ENCODE results near the gene KCNIP1. TPM values are rescaled to one million over a fixed set of nuclear protein-coding genes. Genes with fewer than 3 reads are reported as not detected.

KCNIP1 gene
- total RNA-seq, 4 donors from 2014 or later: not detected

DNA sequence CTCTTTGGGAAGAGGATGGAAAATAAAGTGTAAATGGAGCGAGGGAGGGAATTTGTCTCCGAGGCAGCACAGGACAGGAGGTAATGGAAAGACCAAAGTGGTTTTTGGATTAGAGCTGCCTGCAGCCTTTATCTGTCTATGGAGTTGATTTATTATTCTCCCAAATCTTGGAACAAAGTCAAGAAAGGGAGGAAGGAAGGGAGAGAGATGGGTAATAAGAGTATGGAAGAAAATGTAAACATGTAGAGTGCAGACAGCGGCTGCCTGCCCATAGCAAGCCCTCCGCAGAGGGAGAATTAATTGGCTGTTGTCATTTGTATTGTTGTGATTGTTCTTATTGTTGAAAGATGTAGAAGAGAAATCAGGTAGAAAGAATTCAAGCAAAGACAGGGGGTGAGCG lies 15.7 kb downstream of the KCNIP1 start:
- Histone ChIP-seq H3K27ac (no peak overlapping the region), H3K4me3 (no peak overlapping the region), H3K36me3 (no peaks in the 10 kb centered on the region), H3K9me3 (no peaks in the 10 kb centered on the region), H3K27me3 (peaks cover 0 to 11% (median 0%) of the 10 kb centered on the region in 4 donors), H3K4me1 (peaks cover 0 to 18% (median 4%) of the 10 kb centered on the region in 3 donors)
- no peak for DNase-seq
- 57 to 68% methylated on average over 5 of the region's 5 CpGs for WGBS, 2 donors
- intact Hi-C loops (cut with DNase I): no loop called here
- TF ChIP-seq, protein P1, sequence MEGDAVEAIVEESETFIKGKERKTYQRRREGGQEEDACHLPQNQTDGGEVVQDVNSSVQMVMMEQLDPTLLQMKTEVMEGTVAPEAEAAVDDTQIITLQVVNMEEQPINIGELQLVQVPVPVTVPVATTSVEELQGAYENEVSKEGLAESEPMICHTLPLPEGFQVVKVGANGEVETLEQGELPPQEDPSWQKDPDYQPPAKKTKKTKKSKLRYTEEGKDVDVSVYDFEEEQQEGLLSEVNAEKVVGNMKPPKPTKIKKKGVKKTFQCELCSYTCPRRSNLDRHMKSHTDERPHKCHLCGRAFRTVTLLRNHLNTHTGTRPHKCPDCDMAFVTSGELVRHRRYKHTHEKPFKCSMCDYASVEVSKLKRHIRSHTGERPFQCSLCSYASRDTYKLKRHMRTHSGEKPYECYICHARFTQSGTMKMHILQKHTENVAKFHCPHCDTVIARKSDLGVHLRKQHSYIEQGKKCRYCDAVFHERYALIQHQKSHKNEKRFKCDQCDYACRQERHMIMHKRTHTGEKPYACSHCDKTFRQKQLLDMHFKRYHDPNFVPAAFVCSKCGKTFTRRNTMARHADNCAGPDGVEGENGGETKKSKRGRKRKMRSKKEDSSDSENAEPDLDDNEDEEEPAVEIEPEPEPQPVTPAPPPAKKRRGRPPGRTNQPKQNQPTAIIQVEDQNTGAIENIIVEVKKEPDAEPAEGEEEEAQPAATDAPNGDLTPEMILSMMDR (IDR thresholded peaks at IDR 0.05): no peak
- no peak for TF ChIP-seq POLR2A (IDR thresholded peaks at IDR 0.05)

DNA sequence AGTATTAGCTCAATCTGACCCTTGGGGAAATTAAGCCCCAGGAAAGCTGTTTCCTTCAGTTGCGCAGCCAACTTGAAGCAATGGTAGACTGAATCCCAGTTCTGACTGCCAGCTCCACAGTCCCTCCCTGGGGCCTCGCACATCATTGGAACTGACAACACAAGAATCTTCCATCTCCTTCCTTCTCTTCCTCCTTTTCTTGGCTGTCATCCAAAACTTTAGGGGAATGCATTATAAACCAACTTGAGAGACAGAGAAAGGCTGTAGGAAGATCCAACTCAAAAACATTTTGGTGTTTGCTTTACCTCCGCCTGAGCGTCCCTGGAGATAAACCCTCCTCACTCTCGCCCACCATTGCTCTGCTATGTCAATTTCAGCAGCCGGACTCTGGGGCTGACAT lies 16.6 kb downstream of the KCNIP1 start:
- Histone ChIP-seq H3K9me3 (no peaks in the 10 kb centered on the region), H3K27ac (no peak overlapping the region), H3K4me1 (peaks cover 0 to 18% (median 4%) of the 10 kb centered on the region in 3 donors), H3K4me3 (no peak overlapping the region), H3K36me3 (no peaks in the 10 kb centered on the region), H3K27me3 (peaks cover 0 to 19% (median 0%) of the 10 kb centered on the region in 4 donors)
- no peak for TF ChIP-seq POLR2A (IDR thresholded peaks at IDR 0.05)
- TF ChIP-seq, protein P1 (IDR thresholded peaks at IDR 0.05): no peak
- intact Hi-C loops (cut with DNase I): no loop called here
- WGBS, 2 donors: 75 to 80% methylated on average over 6 of the region's 6 CpGs
- no peak for DNase-seq

DNA sequence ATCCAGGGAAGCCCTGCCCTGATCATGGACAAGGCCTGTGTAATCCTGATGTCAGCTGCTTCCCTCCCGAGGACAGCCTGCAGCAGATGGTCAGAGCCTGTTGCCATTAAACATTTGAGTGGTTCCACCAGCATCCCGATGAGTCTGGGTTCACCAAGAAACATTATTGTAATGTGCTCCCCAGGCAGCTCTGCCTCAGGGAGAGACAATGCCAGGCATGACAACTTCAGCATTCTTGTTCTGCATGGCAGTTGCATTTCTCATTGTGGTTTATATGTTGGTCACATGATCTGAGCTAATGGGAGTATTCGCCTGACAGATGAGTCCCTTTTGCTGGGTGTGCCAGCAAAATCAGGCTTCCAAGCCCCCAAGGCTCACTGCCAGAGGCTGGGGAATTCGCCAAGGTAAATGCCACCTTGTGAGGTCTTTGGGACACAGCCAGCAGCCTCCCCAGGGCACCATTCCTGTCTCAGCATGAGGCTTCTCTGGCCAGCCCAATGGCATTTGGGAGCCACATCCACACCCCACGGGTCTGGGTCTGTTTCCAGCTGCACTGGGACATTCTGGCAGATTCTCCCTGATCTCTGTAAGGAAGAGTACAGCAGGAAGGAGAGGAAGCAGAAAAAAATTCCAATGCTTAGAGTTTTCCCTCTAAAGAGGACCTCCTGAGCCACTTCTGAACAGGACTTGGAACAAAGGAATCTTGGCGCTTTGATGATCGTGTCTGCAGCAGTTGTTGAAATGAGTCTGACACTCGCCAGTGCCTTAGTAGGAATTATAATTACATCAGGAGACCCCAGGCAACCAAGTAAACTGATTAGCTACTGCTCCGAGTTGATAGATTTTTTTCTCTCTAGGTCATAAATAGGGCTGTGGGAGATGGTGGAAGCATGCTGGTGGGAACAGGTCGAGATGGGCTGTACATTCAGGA lies 18.7 kb downstream of the KCNIP1 start:
- Histone ChIP-seq H3K9me3 (no peaks in the 10 kb centered on the region), H3K4me3 (no peak overlapping the region), H3K27me3 (peaks cover 0 to 20% (median 0%) of the 10 kb centered on the region in 4 donors), H3K4me1 (peaks cover 0 to 18% (median 4%) of the 10 kb centered on the region in 3 donors), H3K27ac (no peak overlapping the region), H3K36me3 (no peaks in the 10 kb centered on the region)
- intact Hi-C loops (cut with DNase I): no loop called here
- no peak for DNase-seq
- TF ChIP-seq POLR2A (IDR thresholded peaks at IDR 0.05): no peak
- TF ChIP-seq, protein P1 (IDR thresholded peaks at IDR 0.05): no peak
- 27 to 34% methylated on average over 5 to 8 of the region's 10 CpGs for WGBS, 2 donors

DNA sequence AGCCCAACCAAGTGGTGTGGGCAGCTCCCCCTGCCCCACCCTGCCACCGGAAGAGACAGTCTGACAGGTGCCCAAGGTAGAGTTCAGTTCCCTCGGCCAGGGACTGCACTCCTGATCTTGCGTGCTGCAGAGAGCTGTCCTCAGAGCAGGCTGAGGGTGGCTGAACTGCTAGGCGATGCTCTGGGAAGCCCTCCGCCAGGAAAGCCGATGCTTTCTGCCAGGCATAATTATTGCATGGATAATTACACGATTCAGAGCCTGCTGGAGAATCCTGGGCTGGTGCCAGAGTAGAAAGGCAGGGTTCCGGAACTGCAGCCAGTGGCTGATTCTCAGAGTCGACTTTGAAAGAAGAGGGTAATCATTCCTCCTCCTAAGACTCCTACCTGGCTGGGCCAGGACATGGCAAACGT lies 19.3 kb downstream of the KCNIP1 start:
- WGBS, 2 donors: 26 to 29% methylated on average over 5 to 7 of the region's 10 CpGs
- Histone ChIP-seq H3K36me3 (no peaks in the 10 kb centered on the region), H3K27me3 (peaks cover 0 to 20% (median 0%) of the 10 kb centered on the region in 4 donors), H3K4me3 (no peak overlapping the region), H3K27ac (no peak overlapping the region), H3K9me3 (no peaks in the 10 kb centered on the region), H3K4me1 (peaks cover 0 to 18% (median 4%) of the 10 kb centered on the region in 3 donors)
- no peak for DNase-seq
- intact Hi-C loops (cut with DNase I): no loop called here
- TF ChIP-seq, protein P1 (IDR thresholded peaks at IDR 0.05): no peak

DNA sequence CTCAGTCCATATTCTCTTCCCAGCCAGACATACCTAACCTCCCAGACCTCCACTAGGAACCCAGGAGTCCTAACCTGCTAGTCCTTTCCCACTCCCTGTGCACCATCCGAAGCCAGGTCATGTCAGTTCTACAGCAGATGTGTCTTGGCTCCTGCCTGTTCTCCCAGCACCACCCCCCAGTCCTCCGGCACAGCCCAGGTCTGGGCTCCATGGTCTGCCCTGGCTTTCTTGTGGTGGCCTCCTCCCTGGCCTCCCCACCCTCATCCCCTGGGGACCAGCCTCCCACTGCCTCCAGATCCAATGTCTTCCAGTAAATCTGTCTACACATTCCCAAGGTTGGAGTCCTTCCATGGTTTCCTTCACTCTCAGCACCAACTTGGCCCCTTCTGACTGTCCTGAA lies 20.0 kb downstream of the KCNIP1 start:
- intact Hi-C loops (cut with DNase I): no loop called here
- H3K36me3 ChIP-seq: no peaks in the 10 kb centered on the region
- no peak for DNase-seq
- WGBS, 2 donors: 79 to 82% methylated on average over 2 of the region's 2 CpGs
- peaks cover 0 to 20% (median 0%) of the 10 kb centered on the region in 4 donors for H3K27me3 ChIP-seq
- TF ChIP-seq POLR2A (IDR thresholded peaks at IDR 0.05): no peak
- TF ChIP-seq, protein P1 (IDR thresholded peaks at IDR 0.05): no peak
- H3K27ac ChIP-seq: no peak overlapping the region
- H3K4me3 ChIP-seq: no peak overlapping the region
- H3K4me1 ChIP-seq: peaks cover 0 to 18% (median 4%) of the 10 kb centered on the region in 3 donors
- no peaks in the 10 kb centered on the region for H3K9me3 ChIP-seq

Measured in esophagus squamous epithelium (tissue), 5 donors.